T-helper 1 cell treated with Interleukin-12 subunit alpha and Interleukin-12 subunit beta and Interleukin-4 antibody, amounts not matched to agents 30 ng/mL and 1 ng/mL, for 36 hours (primary cell): ENCODE data around the gene EZR. TPM values are rescaled to one million over a fixed set of nuclear protein-coding genes. Genes with fewer than 3 reads are reported as not detected.

Source experiments
- intact Hi-C: fragments of 100-400 bp; cut with micrococcal nuclease; formaldehyde crosslinking; loops from one replicate; pipeline ENCODE4 v1.15.1; 2024
- total RNA-seq: library from RNA; stranded (reverse); gene quantifications from 2 replicates; pipeline ENCODE4 v1.2.3, GENCODE V29; 2022

The EZR gene
- total RNA-seq, 1 donor from 2014 or later: 236 TPM

DNA sequence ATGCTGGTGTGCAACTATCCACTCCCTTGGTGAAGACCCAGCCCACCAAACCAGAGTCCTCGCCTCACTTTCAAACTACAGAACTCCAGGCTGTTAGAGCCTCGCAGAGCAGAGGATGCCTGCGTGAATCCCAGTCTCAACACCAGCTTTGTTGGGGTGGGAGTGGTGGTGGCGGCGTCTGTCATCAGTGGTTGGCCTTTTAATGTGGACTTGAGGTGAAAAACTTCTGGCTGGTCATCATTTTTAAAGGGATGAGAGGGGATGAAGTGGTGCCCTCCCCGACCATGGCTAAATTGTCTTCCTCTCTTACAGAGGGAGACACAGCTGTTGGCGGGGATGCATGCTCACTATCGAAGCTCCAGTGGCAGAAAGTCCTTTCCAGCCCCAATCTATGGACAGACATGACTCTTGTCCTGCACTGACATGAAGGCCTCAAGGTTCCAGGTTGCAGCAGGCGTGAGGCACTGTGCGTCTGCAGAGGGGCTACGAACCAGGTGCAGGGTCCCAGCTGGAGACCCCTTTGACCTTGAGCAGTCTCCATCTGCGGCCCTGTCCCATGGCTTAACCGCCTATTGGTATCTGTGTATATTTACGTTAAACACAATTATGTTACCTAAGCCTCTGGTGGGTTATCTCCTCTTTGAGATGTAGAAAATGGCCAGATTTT, 54.9 kb downstream of the EZR start:
- intact Hi-C loops: no loop called here

GRCh38 chr6:158763434-158764182, 55.6 kb downstream of the EZR start:
- intact Hi-C loops: no loop called here

GRCh38 chr6:158762787-158763433, 56.3 kb downstream of the EZR start:
- intact Hi-C loops: no loop called here

GRCh38 chr6:158761746-158762145, 57.4 kb downstream of the EZR start:
- intact Hi-C loops: no loop called here

DNA sequence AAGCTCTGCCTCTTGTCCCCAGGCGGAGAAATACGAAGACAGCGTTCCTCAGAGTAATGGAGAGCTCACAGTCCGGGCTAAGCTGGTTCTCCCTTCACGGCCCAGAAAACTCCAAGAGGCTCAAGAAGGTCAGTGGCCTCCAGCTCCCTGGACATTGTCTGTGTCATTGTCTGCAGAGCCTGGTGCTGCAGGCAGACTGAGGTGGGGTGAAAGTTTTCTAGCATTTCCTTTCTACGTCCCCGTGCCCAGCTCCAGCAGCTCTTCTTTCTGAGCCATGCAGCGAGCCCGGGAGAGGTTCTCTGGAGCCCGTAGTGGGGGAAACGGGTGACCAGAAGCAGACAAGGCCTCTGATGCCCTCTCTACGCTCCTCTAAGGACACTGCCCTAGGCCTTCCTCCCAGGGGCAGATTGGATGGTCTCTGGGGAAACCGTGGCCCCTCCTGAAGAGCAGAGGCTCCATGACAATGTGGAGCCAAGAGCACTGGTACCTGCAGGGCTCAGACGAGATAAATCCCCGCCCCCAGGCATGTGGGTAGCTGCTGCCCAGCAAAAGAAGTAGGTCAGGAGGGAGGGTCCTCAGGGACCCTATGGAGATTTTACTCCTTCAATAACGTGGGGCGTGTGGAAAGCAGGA, 58.4 kb downstream of the EZR start:
- intact Hi-C loops: no loop called here

DNA sequence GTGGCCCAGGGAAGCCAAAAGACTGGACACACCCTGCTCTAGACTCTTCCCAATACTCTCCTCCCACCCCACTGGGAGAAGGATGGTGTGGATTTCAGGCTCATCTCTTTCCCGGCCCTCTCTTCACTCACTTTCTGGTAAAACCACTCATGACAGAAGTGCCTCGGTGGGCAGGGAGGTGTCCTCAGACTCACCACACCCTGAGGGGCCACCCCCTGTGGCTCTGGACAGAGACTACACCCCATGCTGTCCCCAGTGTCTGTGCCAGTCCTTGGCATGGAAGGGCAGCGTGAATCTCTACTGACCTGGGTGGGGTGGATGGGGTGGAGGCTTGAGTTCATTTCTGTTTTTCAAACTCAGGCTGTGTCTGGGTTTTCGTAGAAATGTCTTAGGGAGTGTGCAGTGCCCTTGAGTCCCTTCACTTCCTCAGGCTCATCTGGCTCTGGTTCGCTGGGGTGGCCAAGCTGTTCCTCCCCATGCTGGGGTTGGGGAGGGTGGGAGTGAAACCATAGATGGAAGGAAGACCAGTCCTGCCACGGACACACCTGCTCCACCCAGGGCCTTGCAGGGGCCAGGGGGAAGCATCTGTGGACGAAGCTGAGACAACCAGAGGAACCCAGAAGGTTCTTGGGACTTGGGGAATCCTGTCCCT, 59.1 kb downstream of the EZR start:
- intact Hi-C loops: no loop called here

DNA sequence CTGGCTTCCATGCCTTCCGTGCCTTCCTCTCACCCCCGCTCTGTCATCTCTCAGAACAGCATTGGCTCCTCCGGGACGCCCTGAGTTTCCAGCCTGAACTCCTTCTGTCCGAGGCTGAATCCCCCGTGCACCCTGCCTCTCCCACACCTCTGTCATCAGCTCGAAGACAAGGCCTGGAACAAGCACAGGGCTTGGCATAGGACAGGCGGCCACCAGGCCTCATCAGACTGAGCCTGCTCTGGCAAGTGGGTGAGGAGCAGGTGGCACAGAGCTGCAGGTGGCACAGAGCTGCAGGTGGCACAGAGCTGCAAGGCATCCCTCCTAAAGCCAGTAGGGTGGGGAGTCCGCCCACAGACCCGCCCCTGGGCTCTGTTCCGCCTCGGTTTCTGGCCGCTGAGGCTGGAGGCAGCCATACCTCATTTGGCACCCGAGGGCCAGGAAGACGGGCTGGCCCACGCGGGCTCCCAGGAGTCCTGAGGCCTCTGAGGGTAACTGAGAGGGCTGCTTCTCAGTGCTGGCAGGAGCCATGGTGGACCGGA, 60.2 kb downstream of the EZR start:
- intact Hi-C loops: no loop called here

DNA sequence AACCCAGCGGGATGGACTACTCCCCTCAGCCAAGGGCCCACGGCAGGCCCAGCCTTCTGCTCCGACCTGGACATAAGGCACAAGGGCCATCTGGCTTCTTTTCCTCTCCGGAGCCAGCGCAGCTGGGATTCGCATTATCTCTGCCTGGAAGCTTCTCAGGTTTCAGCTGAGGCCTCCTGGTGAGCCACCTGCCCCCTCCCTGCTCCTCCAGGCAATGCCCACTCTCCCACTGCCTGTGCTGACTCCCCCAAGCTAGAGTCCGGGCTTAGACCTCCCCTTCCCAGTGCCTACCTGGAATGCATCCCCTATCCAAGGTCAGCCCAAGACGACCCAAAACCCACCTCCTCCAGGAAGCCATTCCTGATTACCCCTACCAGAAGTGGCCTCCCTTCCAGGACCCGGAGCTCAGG, 60.7 kb downstream of the EZR start:
- intact Hi-C loops: no loop called here

DNA sequence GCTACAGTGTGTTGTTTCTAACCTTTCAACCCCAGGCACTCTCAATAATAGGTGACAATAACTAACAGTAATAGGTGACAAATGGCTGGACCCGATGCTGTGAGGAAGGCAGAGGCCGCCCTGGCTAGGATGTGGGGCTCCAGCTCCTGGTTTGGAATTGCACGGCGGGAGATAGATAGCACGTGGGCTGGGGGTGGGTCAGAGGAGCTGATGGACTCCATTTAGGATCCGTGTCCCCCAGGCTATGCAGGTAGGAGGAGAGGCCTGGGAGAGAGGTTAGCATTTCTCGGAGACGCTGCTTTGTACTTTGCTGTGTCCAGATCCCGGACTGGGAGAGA, 61.4 kb downstream of the EZR start:
- intact Hi-C loops: no loop called here

GRCh38 chr6:158756977-158757752, 62.0 kb downstream of the EZR start:
- intact Hi-C loops: no loop called here

DNA sequence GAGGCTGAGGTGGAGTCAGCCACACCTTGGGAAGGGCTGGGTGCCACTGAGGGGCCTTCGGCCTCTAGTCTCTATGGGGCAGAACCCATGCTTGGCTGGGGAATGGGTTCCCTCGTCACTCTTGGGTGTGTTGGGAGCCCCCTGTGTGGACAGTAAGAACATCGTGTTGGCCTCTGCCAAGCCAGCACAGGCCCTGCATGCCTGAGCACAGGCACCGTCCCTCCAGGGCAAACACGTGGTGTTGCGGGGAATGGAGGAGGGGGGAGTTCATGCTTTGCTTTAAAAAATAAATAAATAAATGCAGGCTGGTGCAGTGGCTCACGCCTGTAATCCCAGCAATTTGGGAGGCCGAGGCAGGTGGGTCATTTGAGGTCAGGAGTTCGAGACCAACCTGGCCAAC, 63.0 kb downstream of the EZR start:
- intact Hi-C loops: no loop called here

DNA sequence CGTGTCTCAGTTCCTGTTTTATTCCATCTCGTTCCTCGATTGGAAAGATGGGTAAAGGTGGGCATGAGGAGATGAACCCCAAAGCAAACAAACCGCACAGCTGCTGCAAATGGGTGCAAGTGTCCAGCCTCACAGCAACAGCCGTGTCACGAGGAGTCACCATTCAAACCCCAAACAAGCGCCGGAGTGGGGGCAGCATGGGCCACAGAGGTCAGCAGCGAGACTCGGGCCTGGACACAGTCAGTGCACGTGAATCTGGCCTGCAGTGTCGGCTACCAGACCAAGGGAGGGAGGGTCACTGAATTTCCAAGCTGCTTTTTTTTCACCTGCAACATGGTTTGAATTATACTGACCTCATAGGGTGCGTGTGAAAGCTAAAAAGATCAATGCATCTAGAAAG, 63.5 kb downstream of the EZR start:
- intact Hi-C loops: no loop called here

- intact Hi-C loops: no loop called here
Measured at GRCh38 chr6:158754738-158755137, 64.4 kb downstream of the EZR start.

- intact Hi-C loops: no loop called here
Measured at GRCh38 chr6:158753811-158754210, 65.4 kb downstream of the EZR start.

- intact Hi-C loops: no loop called here
Measured at GRCh38 chr6:158752613-158753012, 66.6 kb downstream of the EZR start.

DNA sequence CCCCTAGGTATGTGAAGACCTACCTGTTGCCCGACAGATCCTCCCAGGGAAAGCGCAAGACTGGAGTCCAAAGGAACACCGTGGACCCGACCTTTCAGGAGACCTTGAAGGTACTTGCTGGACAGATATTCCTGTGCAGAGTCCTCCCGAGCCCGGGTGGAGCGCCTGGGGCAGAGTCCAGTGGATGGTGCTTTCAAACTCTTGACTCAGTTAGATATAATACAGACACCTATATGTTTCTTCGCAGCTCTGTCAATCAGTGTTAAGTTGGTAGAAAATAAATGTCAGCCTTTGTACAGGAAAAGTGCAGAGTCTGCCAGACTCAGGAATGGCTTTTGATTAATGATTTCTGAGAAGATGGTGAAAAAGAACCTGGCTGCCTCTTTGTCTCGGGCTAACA, 67.2 kb downstream of the EZR start:
- intact Hi-C loops: no loop called here

GRCh38 chr6:158751224-158751623, 67.9 kb downstream of the EZR start:
- intact Hi-C loops: no loop called here

DNA sequence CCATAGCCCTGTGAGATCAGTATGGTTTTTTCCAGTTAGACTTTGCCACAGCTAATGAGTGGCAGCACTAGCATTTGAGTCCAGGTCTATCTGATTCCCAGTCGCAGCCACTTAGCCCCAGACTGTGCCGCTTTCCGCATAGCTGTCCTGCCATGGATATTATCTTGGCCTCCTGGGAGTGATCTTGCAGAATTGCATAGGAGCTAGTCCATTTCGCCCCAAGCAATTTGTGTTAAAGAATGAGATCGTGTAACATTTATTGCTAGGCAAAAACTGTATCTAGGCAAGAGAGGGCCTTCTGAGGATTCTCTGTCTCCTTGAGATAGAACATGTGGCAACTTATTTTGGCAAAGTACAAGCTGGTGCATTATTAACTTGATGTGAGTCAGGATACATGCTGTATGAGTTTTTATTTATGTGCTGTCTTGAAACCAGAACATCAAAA, 74.2 kb downstream of the EZR start:
- intact Hi-C loops: no loop called here

- intact Hi-C loops: no loop called here
Measured at GRCh38 chr6:158743033-158743651, 76.0 kb downstream of the EZR start.

DNA sequence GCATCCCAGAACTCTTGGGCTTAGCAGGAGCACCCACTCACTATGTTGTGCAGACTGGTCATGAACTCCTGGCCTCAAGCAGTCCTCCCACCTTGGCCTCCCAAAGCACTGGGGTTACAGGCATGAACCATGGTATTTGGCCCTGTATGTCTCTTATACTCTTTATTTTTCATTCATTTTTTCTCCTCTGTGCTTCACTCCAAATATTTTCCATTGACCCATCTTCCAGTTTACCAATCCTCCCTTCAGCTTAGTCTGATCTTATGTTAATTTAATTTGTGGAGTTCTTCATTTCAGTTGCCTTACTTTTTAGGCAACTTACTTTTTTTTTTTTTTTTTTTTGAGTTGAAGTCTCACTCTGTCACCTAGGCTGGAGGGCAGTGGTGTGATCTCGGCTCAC, 79.5 kb downstream of the EZR start:
- intact Hi-C loops: no loop called here
